Natural killer cell treated with Interleukin-12 subunit alpha and Interleukin-12 subunit beta and Interleukin-15 and Interleukin-18, amount 100 ng/mL, for 72 hours (primary cell): ENCODE data around the gene PVRIG. TPM values are rescaled to one million over a fixed set of nuclear protein-coding genes. Genes with fewer than 3 reads are reported as not detected.
"Not testable (repeated sequence)": the region's sequence is repeated elsewhere in the genome, so short reads cannot be mapped to it uniquely, and the experiment has no call there.

Experiments used
- ATAC-seq, 2 donors: fragments of 150-1000 bp; cut with Tn5 transposase in 1 of 2; sonication (Bioruptor Pico), chemical (Tn5 transposase) in 1 of 2; 2 replicates each; pipeline ENCODE4 v1.10.0; 2021
- DNase-seq: peaks from one replicate; pipeline ENCODE4 v3.0.0; 2022; ENCODE audit warnings: low spot score
- H3K27ac Mint-ChIP-seq, 2 donors: 1 replicate in 1 of 2; 2 replicates in 1 of 2; pipeline ENCODE4 v1.8.0; 2022; ENCODE audit warnings: mixed read lengths in 2 of 2, mild to moderate bottlenecking in 1 of 2, moderate library complexity in 1 of 2
- H3K27me3 Mint-ChIP-seq, 2 donors: 1 replicate in 1 of 2; 2 replicates in 1 of 2; pipeline ENCODE4 v1.8.0; 2022; ENCODE audit warnings: mixed read lengths in 2 of 2
- H3K36me3 Mint-ChIP-seq: one replicate; pipeline ENCODE4 v1.8.0; 2022; ENCODE audit warnings: mixed read lengths
- H3K4me1 Mint-ChIP-seq, 2 donors: 1 replicate in 1 of 2; 2 replicates in 1 of 2; pipeline ENCODE4 v1.8.0; 2022; ENCODE audit warnings: low read depth in 2 of 2, mixed read lengths in 2 of 2, mild to moderate bottlenecking in 1 of 2
- H3K4me3 Mint-ChIP-seq: one replicate; pipeline ENCODE4 v1.8.0; 2022; ENCODE audit warnings: mixed read lengths
- H3K9me3 Mint-ChIP-seq: 2 replicates; pipeline ENCODE4 v1.8.0; 2022; ENCODE audit warnings: mixed read lengths
- total RNA-seq, 2 donors: library from RNA; stranded (reverse); gene quantifications; one replicate each; pipeline ENCODE4 v1.2.3, GENCODE V29; 2022

PVRIG gene
- total RNA-seq, 2 donors from 2014 or later: 32.2 to 43.9 TPM

GRCh38 chr7:100224891-100225290 lies 5.1 kb downstream of the PVRIG start:
- not testable (repeated sequence) for ATAC-seq, H3K36me3 Mint-ChIP-seq, DNase-seq, H3K9me3 Mint-ChIP-seq, H3K4me3 Mint-ChIP-seq, H3K27me3 Mint-ChIP-seq
- peak overlapping the region; percentile 98 to 99 for H3K27ac Mint-ChIP-seq
- H3K4me1 Mint-ChIP-seq: peaks cover 26 to 42% of the 10 kb centered on the region in 2 donors

DNA sequence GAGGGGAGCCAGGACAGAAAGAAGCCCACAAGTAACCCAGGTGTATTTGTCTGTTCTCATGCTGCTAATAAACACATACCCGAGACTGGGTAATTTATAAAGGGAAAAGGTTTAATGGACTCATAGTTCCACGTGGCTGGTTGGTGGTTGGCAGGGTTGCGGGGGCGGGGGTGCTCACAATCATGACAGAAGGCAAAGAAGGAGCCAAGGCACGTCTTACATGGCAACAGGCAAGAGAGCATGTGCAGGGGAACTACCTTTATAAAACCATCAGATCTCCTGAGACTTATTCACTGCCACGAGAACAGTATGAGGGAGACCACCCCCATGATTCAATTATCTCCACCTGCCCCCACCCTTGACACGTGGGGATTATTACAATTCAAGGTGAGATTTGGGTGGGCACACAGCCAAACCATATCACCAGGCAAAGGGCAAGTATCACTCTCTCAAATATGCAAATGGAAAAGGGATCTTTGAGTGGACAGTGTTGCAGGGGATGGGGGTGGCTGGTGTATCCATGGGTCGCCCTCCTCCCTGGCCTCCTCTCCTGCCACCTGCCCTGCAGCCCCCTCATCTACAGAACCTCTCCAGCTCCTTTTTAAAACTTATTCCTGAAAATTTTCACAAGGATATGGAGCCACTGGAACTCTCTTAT lies 15.0 kb downstream of the PVRIG start:
- Mint-ChIP-seq H3K4me1 (peaks cover 11 to 26% of the 10 kb centered on the region in 2 donors), H3K27ac (peak overlapping the region in 1 of 2 donors; percentile 29)
- H3K36me3 Mint-ChIP-seq, ATAC-seq, H3K4me3 Mint-ChIP-seq, H3K9me3 Mint-ChIP-seq, DNase-seq, H3K27me3 Mint-ChIP-seq: not testable (repeated sequence)

DNA sequence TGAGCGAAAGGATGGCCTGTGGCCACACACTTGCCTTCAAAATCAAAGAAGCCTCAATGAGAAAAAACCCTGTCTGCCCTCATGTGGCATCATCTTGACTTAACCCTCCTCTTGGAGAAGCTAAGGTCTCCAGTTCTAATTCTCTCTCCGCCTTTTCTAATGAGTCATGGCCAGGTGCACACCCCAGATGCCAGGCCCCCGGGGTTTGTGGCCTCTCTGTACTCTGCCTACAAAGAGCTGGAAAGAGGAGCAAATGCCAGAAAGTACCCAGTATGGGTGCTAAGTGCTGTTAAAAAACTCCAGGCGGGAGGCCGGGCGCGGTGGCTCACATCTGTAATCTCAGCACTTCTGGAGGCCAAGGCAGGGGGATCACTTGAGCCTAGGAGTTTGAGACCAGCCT lies 20.2 kb downstream of the PVRIG start:
- H3K27ac Mint-ChIP-seq, DNase-seq, H3K9me3 Mint-ChIP-seq, H3K4me3 Mint-ChIP-seq, H3K27me3 Mint-ChIP-seq, H3K36me3 Mint-ChIP-seq, ATAC-seq: not testable (repeated sequence)
- peaks cover 18 to 25% of the 10 kb centered on the region in 2 donors for H3K4me1 Mint-ChIP-seq

DNA sequence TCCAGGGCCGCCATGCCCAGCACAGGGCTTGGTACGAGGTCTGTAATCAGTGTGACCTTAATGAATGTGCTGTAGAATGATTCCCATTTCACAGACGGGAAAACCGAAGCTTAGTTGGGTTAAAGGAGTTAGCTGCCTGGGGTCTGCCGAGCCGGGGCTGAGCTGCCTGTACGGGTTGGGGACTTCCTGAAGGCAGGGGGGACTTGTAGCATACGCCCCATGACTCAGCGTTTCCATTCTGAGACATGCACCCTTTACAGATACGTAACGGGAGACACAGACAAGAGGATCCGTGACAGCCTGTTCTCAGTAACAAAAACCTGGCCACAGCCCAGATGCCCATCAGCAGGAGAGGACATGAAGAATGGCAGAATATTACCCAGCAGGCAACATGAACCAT lies 23.6 kb downstream of the PVRIG start:
- Mint-ChIP-seq H3K4me3 (peak overlapping the region; percentile 70), H3K27ac (peak overlapping the region; percentile 86 to 94)
- DNase-seq: peak; percentile 81

DNA sequence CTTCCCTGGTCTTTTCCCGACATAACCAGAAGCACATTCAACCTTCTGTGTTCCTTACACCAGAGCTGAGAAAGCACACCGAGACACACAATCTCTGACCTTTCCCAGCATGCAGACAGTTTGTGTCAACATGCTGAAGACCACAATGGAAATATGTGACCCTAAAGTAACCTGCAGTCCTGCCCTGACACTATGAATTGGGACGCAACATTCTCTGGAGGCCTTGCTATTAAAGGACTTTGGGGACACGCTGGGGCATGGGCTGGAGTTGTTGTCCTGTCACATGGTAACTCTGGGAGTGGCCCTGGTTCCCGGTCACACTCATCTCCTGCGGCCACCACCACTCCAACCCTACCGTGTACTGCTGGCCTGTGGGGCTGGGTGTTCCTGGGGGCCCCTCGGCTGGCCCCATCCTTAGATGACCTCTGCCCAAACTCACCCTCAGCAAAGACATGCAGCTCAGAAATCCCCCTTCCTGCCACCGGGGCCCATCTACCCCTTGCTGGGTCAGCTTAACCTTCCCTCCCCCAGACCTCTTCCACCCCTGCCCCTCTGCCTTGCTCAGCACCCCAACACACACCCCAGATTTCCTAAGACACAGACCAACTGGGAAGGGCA lies 25.3 kb downstream of the PVRIG start:
- Mint-ChIP-seq H3K4me3 (peak overlapping the region; percentile 15), H3K4me1 (peaks cover 23 to 27% of the 10 kb centered on the region in 2 donors), H3K27ac (peak overlapping the region; percentile 39 to 76)
- not testable (repeated sequence) for H3K27me3 Mint-ChIP-seq, H3K9me3 Mint-ChIP-seq, DNase-seq, H3K36me3 Mint-ChIP-seq, ATAC-seq

More for the DNA sequence above, 23.6 kb downstream of the PVRIG start:
- H3K9me3 Mint-ChIP-seq, H3K36me3 Mint-ChIP-seq, H3K27me3 Mint-ChIP-seq: not testable (repeated sequence)
- peaks cover 23 to 28% of the 10 kb centered on the region in 2 donors for H3K4me1 Mint-ChIP-seq
- ATAC-seq: peak; percentile 89 to 94

GRCh38 chr7:100246121-100246864 lies 26.5 kb downstream of the PVRIG start:
- not testable (repeated sequence) for H3K9me3 Mint-ChIP-seq, DNase-seq, H3K36me3 Mint-ChIP-seq, H3K4me3 Mint-ChIP-seq, H3K27me3 Mint-ChIP-seq, ATAC-seq
- Mint-ChIP-seq H3K4me1 (peaks cover 23 to 27% of the 10 kb centered on the region in 2 donors), H3K27ac (peak overlapping the region in 1 of 2 donors; percentile 6)

DNA sequence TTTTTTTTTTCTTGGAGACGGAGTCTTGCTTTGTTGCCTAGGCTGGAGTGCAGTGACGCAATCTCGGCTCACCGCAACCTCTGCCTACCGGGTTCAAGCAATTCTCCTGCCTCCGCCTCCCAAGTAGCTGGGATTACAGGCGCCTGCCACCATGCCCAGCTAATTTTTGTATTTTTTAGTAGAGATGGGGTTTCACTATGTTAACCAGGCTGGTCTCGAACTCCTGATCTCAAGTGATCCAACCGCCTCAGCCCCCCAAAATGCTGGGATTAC lies 27.1 kb downstream of the PVRIG start:
- DNase-seq, H3K27ac Mint-ChIP-seq, H3K4me3 Mint-ChIP-seq, ATAC-seq, H3K27me3 Mint-ChIP-seq, H3K9me3 Mint-ChIP-seq, H3K36me3 Mint-ChIP-seq: not testable (repeated sequence)
- peaks cover 23 to 27% of the 10 kb centered on the region in 2 donors for H3K4me1 Mint-ChIP-seq

DNA sequence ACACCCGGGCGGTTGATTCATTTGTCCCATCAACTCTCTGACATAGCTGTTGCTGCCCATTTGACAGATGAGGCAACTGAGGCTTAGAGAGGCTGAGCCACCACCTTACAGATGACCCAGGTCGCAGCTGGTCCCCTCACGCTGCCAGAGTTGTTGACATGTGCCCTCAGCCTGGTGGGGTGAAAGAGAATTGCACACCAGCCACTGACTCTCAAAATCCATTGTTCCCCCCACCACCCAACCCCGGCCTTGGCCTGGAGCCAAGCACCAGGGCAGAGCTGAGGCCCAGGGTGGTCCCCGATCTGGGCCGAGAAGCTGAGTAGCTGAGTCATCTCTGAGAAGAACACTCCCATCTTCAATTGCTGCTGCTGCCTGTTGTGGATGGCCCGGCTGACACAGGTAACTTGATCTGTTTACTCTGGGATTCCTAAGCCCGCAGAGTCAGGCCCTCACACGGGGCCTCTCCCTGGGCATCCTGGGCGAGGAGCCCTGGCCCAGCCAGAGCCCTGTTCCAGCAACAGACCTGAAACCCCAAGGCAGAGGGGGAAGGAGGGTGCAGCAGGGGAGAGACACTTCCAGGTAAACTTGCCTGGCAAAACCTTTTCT lies 27.5 kb downstream of the PVRIG start:
- no peaks in the 10 kb centered on the region for H3K36me3 Mint-ChIP-seq
- DNase-seq (no peak), ATAC-seq (no peak)
- peaks cover 23 to 27% of the 10 kb centered on the region in 2 donors for H3K4me1 Mint-ChIP-seq
- H3K9me3 Mint-ChIP-seq: no peaks in the 10 kb centered on the region
- no peaks in the 10 kb centered on the region for H3K27me3 Mint-ChIP-seq
- H3K27ac Mint-ChIP-seq: no peak overlapping the region
- H3K4me3 Mint-ChIP-seq: no peak overlapping the region

GRCh38 chr7:100248483-100248882 lies 28.7 kb downstream of the PVRIG start:
- H3K27ac Mint-ChIP-seq: no peak overlapping the region
- no peak overlapping the region for H3K4me3 Mint-ChIP-seq
- H3K9me3 Mint-ChIP-seq: no peaks in the 10 kb centered on the region
- peaks cover 17 to 18% of the 10 kb centered on the region in 2 donors for H3K4me1 Mint-ChIP-seq
- no peaks in the 10 kb centered on the region for H3K36me3 Mint-ChIP-seq
- no peaks in the 10 kb centered on the region for H3K27me3 Mint-ChIP-seq
- DNase-seq: no peak
- no peak for ATAC-seq

- Mint-ChIP-seq H3K4me3 (no peak overlapping the region), H3K9me3 (no peaks in the 10 kb centered on the region), H3K27me3 (no peaks in the 10 kb centered on the region), H3K36me3 (no peaks in the 10 kb centered on the region), H3K27ac (peak overlapping the region in 1 of 2 donors; percentile 37), H3K4me1 (peaks cover 0 to 2% of the 10 kb centered on the region in 2 donors)
- DNase-seq: no peak
- ATAC-seq: no peak
These were observed 37.3 kb downstream of the PVRIG start for GRCh38 chr7:100257017-100257416.

GRCh38 chr7:100259984-100260383 lies 40.2 kb downstream of the PVRIG start:
- not testable (repeated sequence) for H3K4me1 Mint-ChIP-seq

GRCh38 chr7:100262896-100263295 lies 43.1 kb downstream of the PVRIG start:
- H3K36me3 Mint-ChIP-seq, H3K27ac Mint-ChIP-seq, DNase-seq, H3K4me3 Mint-ChIP-seq, H3K9me3 Mint-ChIP-seq, ATAC-seq, H3K27me3 Mint-ChIP-seq: not testable (repeated sequence)
- H3K4me1 Mint-ChIP-seq: peaks cover 0 to 15% of the 10 kb centered on the region in 2 donors

More at GRCh38 chr7:100259984-100260383, 40.2 kb downstream of the PVRIG start:
- not testable (repeated sequence) for H3K36me3 Mint-ChIP-seq, H3K9me3 Mint-ChIP-seq, H3K27ac Mint-ChIP-seq, DNase-seq, ATAC-seq, H3K27me3 Mint-ChIP-seq, H3K4me3 Mint-ChIP-seq

GRCh38 chr7:100264223-100264622 lies 44.5 kb downstream of the PVRIG start:
- not testable (repeated sequence) for DNase-seq, ATAC-seq, H3K36me3 Mint-ChIP-seq, H3K4me3 Mint-ChIP-seq, H3K9me3 Mint-ChIP-seq, H3K27me3 Mint-ChIP-seq, H3K27ac Mint-ChIP-seq
- H3K4me1 Mint-ChIP-seq: peaks cover 0 to 19% of the 10 kb centered on the region in 2 donors
